SK-N-SH treated with all-trans-retinoic acid at 6 μM for 48 hours (cell line): Measurements from ENCODE around the gene AP1G1.

Source experiments
- ATAC-seq: fragments of 200-7000 bp; cut with Tn5 transposase; 3 replicates; pipeline ENCODE4 v1.9.1; 2020; ENCODE audit warnings: mild to moderate bottlenecking, moderate library complexity
- ARNTL ChIP-seq: fragments of 450-650 bp; formaldehyde crosslinking; IDR thresholded peaks from 2 replicates; pipeline ENCODE4 v1.5.0; 2020; ENCODE audit warnings: low read depth, mild to moderate bottlenecking, moderate library complexity, borderline replicate concordance
- BACH2 ChIP-seq: fragments of 250-450 bp; sonication (Bioruptor Pico); IDR thresholded peaks from 2 replicates; pipeline ENCODE4 v1.9.0; 2021; ENCODE audit warnings: mild to moderate bottlenecking, borderline replicate concordance
- CREB5 ChIP-seq: fragments of 250-450 bp; sonication (Bioruptor Pico); IDR thresholded peaks from 2 replicates; pipeline ENCODE4 v1.5.1; 2020; ENCODE audit warnings: low read depth, mild to moderate bottlenecking, moderate library complexity
- CSRNP3 ChIP-seq: fragments of 250-450 bp; sonication (Bioruptor Pico); IDR thresholded peaks from 2 replicates; pipeline ENCODE4 v1.5.1; 2021; ENCODE audit warnings: mild to moderate bottlenecking, moderate library complexity
- ESRRG ChIP-seq: fragments of 250-450 bp; sonication (Bioruptor Pico); IDR thresholded peaks from 2 replicates; pipeline ENCODE4 v1.6.1; 2021; ENCODE audit warnings: mild to moderate bottlenecking
- ISL1 ChIP-seq: fragments of 250-450 bp; sonication (Bioruptor Pico); IDR thresholded peaks from 2 replicates; pipeline ENCODE4 v2.1.2; 2022; ENCODE audit warnings: mild to moderate bottlenecking, moderate library complexity
- OSR1 ChIP-seq: fragments of 250-450 bp; sonication (Bioruptor Pico); IDR thresholded peaks from 2 replicates; pipeline ENCODE4 v1.8.0; 2022; ENCODE audit warnings: moderate library complexity, mild to moderate bottlenecking, inconsistent platforms
- PATZ1 ChIP-seq: fragments of 250-450 bp; sonication (Bioruptor Pico); IDR thresholded peaks from 2 replicates; pipeline ENCODE4 v1.8.0; 2020; ENCODE audit warnings: mild to moderate bottlenecking, moderate library complexity, borderline replicate concordance
- POU6F1 ChIP-seq: fragments of 250-450 bp; sonication (Bioruptor Pico); IDR thresholded peaks from 2 replicates; pipeline ENCODE4 v1.8.0; 2021; ENCODE audit warnings: low read depth, mild to moderate bottlenecking, moderate library complexity, borderline replicate concordance
- SNAI2 ChIP-seq: fragments of 250-450 bp; sonication (Bioruptor Pico); IDR thresholded peaks from 2 replicates; pipeline ENCODE4 v1.5.0; 2020; ENCODE audit warnings: mild to moderate bottlenecking, moderate library complexity
- TCF4 ChIP-seq: fragments of 250-450 bp; sonication (Bioruptor Pico); IDR thresholded peaks from 2 replicates; pipeline ENCODE4 v1.8.0; 2021; ENCODE audit warnings: mild to moderate bottlenecking, moderate library complexity, borderline replicate concordance
- TOX ChIP-seq: fragments of 250-450 bp; sonication (Bioruptor Pico); IDR thresholded peaks from 2 replicates; pipeline ENCODE4 v1.8.0; 2021; ENCODE audit warnings: mild to moderate bottlenecking, moderate library complexity, borderline replicate concordance
- TSHZ2 ChIP-seq: fragments of 250-450 bp; sonication (Bioruptor Pico); IDR thresholded peaks from 2 replicates; pipeline ENCODE4 v1.5.0; 2020; ENCODE audit warnings: mild to moderate bottlenecking, moderate library complexity
- ZC3H10 ChIP-seq: fragments of 250-450 bp; sonication (Bioruptor Pico); IDR thresholded peaks from 2 replicates; pipeline ENCODE4 v1.5.1; 2021; ENCODE audit warnings: mild to moderate bottlenecking, moderate library complexity
- ZFP3 ChIP-seq: fragments of 250-450 bp; sonication (Bioruptor Pico); IDR thresholded peaks from 2 replicates; pipeline ENCODE4 v1.5.0; 2020; ENCODE audit warnings: mild to moderate bottlenecking, moderate library complexity
- ZFP30 ChIP-seq: fragments of 450-650 bp; formaldehyde crosslinking; IDR thresholded peaks from 2 replicates; pipeline ENCODE4 v1.5.0; 2022; ENCODE audit warnings: mild to moderate bottlenecking, moderate library complexity
- ZNF565 ChIP-seq: fragments of 450-650 bp; formaldehyde crosslinking; conservative IDR thresholded peaks from 2 replicates; pipeline ENCODE4 v1.5.0; 2020; ENCODE audit warnings: low read depth, mild to moderate bottlenecking, moderate library complexity
- ZNF70 ChIP-seq: fragments of 450-650 bp; formaldehyde crosslinking; IDR thresholded peaks from 2 replicates; pipeline ENCODE4 v1.5.0; 2020; ENCODE audit warnings: mild to moderate bottlenecking, moderate library complexity
- ZNF8 ChIP-seq: fragments of 450-650 bp; formaldehyde crosslinking; IDR thresholded peaks from 2 replicates; pipeline ENCODE4 v1.5.0; 2020; ENCODE audit warnings: mild to moderate bottlenecking, moderate library complexity

The AP1G1 gene

GRCh38 chr16:71778780-71779179, 29.9 kb downstream of the AP1G1 start:
- no peak for ATAC-seq
- TF ChIP-seq ZNF8 (CRISPR knock-in tag) (no peak), POU6F1 (CRISPR knock-in tag) (no peak), ESRRG (CRISPR knock-in tag) (no peak), SNAI2 (no peak), ZC3H10 (CRISPR knock-in tag) (no peak), ZFP3 (CRISPR knock-in tag) (no peak), CSRNP3 (CRISPR knock-in tag) (no peak), TOX (CRISPR knock-in tag) (no peak), PATZ1 (CRISPR knock-in tag) (no peak)

GRCh38 chr16:71777329-71777728, 31.3 kb downstream of the AP1G1 start:
- no peak for TF ChIP-seq TOX (CRISPR knock-in tag)
- TF ChIP-seq ARNTL, result no peak
- no peak for TF ChIP-seq ESRRG (CRISPR knock-in tag)
- no peak for TF ChIP-seq ZFP30 (CRISPR knock-in tag)
- TF ChIP-seq ZC3H10 (CRISPR knock-in tag), result no peak
- no peak for TF ChIP-seq ZNF8 (CRISPR knock-in tag)
- no peak for TF ChIP-seq CREB5 (CRISPR knock-in tag)
- no peak for TF ChIP-seq SNAI2
- no peak for TF ChIP-seq TCF4
- TF ChIP-seq OSR1, result no peak
- no peak for TF ChIP-seq ZNF70 (CRISPR knock-in tag)
- no peak for TF ChIP-seq BACH2 (CRISPR knock-in tag)
- TF ChIP-seq CSRNP3 (CRISPR knock-in tag), result no peak
- no peak for TF ChIP-seq ZNF565 (CRISPR knock-in tag)
- TF ChIP-seq PATZ1 (CRISPR knock-in tag), result no peak
- no peak for TF ChIP-seq TSHZ2
- no peak for TF ChIP-seq POU6F1 (CRISPR knock-in tag)
- TF ChIP-seq ISL1 (CRISPR knock-in tag), result no peak
- ATAC-seq, result no peak
